ENCODE results near the gene RTBDN. TPM values are rescaled to one million over a fixed set of nuclear protein-coding genes. Genes with fewer than 3 reads are reported as not detected.
A peak's percentile ranks its signal among the peaks of the same experiment; 100 is the strongest.

RTBDN gene
- total and polyA plus RNA-seq, 2 of the 8 experiments (the other 6 are each of a cell fraction or from before 2014, with no cell fraction given): 4.0 to 4.8 TPM

DNA sequence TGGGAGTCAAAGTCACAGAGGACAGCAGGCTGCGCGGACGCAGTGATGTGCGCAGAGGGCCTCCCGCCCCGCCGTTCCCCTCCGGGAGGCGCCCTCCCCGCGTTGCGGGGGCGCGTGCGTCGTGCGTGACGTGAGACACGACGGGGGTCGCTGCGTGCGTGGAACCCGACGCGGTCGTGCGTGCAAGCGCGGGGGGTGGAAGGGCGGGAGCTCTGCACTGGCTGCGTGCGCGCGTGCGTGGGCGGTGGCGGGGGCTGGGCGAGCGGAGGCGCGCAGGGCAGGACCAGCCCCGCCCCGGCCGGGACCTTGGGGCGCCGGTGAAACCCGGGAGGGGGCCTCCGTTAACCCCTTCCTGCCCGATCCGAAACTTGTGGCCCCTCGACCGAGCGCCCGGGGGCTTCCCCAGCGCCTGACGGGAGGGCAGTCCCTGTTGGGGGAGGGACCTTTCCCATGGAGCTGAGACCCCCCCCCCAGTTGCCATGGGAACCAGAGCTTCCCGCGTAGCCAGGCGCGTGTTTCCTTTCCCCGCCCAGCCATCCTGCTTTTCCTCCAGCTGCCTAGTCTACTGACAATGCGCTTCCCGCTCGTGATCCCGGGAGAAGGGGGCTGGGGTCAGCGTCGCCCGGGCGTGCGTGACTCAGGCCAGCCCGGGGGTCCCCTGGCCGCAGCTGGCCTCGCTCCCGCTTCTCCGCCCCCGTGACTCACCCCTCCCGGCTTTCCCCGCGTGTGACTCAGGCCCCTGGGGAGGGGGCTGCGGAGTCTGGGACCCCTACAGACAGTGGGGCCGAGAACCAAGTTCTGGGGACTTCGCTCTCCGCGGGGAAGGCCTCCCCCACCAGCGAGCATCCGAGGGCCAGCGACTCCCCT lies 51.7 kb downstream of the RTBDN start (continued):
- no peak for TF ChIP-seq SAP30 (IDR thresholded peaks at IDR 0.05; ENCODE audit: insufficient read depth, insufficient replicate concordance, low read length)
- TF ChIP-seq TCF12 (IDR thresholded peaks at IDR 0.05; ENCODE audit: low read depth, low read length): no peak
- no peak for TF ChIP-seq MAFK (IDR thresholded peaks at IDR 0.05; ENCODE audit: low read depth, low read length)
- TF ChIP-seq GTF2F1 (IDR thresholded peaks at IDR 0.05; ENCODE audit: borderline replicate concordance, low read depth, low read length): no peak
- TF ChIP-seq PHF8 (conservative IDR thresholded peaks at IDR 0.05; ENCODE audit: low read depth, low read length): no peak
- TF ChIP-seq, protein P1, sequence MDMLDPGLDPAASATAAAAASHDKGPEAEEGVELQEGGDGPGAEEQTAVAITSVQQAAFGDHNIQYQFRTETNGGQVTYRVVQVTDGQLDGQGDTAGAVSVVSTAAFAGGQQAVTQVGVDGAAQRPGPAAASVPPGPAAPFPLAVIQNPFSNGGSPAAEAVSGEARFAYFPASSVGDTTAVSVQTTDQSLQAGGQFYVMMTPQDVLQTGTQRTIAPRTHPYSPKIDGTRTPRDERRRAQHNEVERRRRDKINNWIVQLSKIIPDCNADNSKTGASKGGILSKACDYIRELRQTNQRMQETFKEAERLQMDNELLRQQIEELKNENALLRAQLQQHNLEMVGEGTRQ (IDR thresholded peaks at IDR 0.05; ENCODE audit: low read length): no peak
- no peak for TF ChIP-seq RXRA (IDR thresholded peaks at IDR 0.05; ENCODE audit: insufficient read depth, low read depth, low read length)
- TF ChIP-seq CREB1 (IDR thresholded peaks at IDR 0.05): 0 out of 2 replicates have a peak, but pooled peaks have one; percentile 10
- TF ChIP-seq TBP (IDR thresholded peaks at IDR 0.05; ENCODE audit: low read depth, low read length): no peak
- TF ChIP-seq POLR2A (IDR thresholded peaks at IDR 0.05; ENCODE audit: control extremely low read depth in 1 of 2, low read depth in 2 of 2, low read length in 2 of 2): no peak
- no peak for TF ChIP-seq RBBP5 (IDR thresholded peaks at IDR 0.05; ENCODE audit: borderline replicate concordance, low read depth, low read length)
- no peak for TF ChIP-seq CBX5 (IDR thresholded peaks at IDR 0.05; ENCODE audit: low read depth, low read length)
- TF ChIP-seq NRF1 (IDR thresholded peaks at IDR 0.05; ENCODE audit: low read depth, low read length): no peak
- TF ChIP-seq SP1 (IDR thresholded peaks at IDR 0.05; ENCODE audit: low read depth, low read length): 0 out of 2 replicates have a peak, but pooled peaks have one; percentile 6
- no peak for TF ChIP-seq SIRT6 (IDR thresholded peaks at IDR 0.05; ENCODE audit: low read length)
- TF ChIP-seq, protein P2, sequence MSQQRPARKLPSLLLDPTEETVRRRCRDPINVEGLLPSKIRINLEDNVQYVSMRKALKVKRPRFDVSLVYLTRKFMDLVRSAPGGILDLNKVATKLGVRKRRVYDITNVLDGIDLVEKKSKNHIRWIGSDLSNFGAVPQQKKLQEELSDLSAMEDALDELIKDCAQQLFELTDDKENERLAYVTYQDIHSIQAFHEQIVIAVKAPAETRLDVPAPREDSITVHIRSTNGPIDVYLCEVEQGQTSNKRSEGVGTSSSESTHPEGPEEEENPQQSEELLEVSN (IDR thresholded peaks at IDR 0.05): peak; percentile 65
- TF ChIP-seq CEBPB (IDR thresholded peaks at IDR 0.05; ENCODE audit: low read depth, low read length): no peak
- no peak for TF ChIP-seq POLR2AphosphoS5 (IDR thresholded peaks at IDR 0.05; ENCODE audit: low read depth, low read length)
- peak; percentile 65 to 93; a peak in 3 of 4 replicates for TF ChIP-seq HDAC2 (IDR thresholded peaks at IDR 0.05; ENCODE audit: borderline replicate concordance in 1 of 2, low read depth in 2 of 2, low read length in 2 of 2)
- TF ChIP-seq RNF2 (IDR thresholded peaks at IDR 0.05; ENCODE audit: borderline replicate concordance, low read depth, low read length, missing control alignments, poor library complexity, severe bottlenecking): no peak
- no peak for TF ChIP-seq CBX8 (IDR thresholded peaks at IDR 0.05; ENCODE audit: borderline replicate concordance, low read depth, low read length)
- no peak for TF ChIP-seq KDM1A (IDR thresholded peaks at IDR 0.05; ENCODE audit: borderline replicate concordance, low read length)
- peak; percentile 93 for TF ChIP-seq EGR1 (IDR thresholded peaks at IDR 0.05; ENCODE audit: borderline replicate concordance, low read depth, low read length)

Data from H1 (cell line).